K562 treated with DMSO at 1 percent for 24 hours (cell line): ENCODE data around the gene ZNF429. TPM values are rescaled to one million over a fixed set of nuclear protein-coding genes. Genes with fewer than 3 reads are reported as not detected.

ENCODE experiments used
- total RNA-seq: library from RNA; unstranded; fragments of 300-600 nt; gene quantifications from 2 replicates; pipeline ENCODE4 v1.2.3, GENCODE V29; 2022; ENCODE audit warnings: low read depth; ENCODE audit not compliant: insufficient read depth

ZNF429 gene
- 9.6 and 11.9 TPM in 2 replicates for total RNA-seq

GRCh38 chr19:21505459-21506451 is at the start of gene ZNF429:
Gene ZNF429 (plus strand): TSS chr19:21505602. CDS start chr19:21505772, 170 bp downstream.

Other genes starting within 250 kb of the ZNF429 start
- 1.1 and 2.7 TPM in 2 replicates for gene ZNF708, start 176.2 kb upstream of the ZNF429 start, total RNA-seq
- gene ZNF738, start 146.6 kb upstream of the ZNF429 start, total RNA-seq: 4.7 and 4.9 TPM in 2 replicates
- gene ZNF493, start 108.5 kb upstream of the ZNF429 start, total RNA-seq: 3.3 and 5.7 TPM in 2 replicates